Adrenal gland (tissue), 5 donors: ENCODE results near the gene ZRANB1.

ENCODE experiments used
- CTCF ChIP-seq, 6 experiments: fragments of 450-650 bp in 4 of 6; fragments of 200-600 bp in 2 of 6; sonication (generic) in 1 of 6; IDR thresholded peaks; 1 replicate in 5 of 6; 2 replicates in 1 of 6; pipeline versions ENCODE4 v1.5.1 to v1.8.0; 2016 to 2021; ENCODE audit warnings: antibody characterized with exemption in 6 of 6, mild to moderate bottlenecking in 2 of 6, moderate library complexity in 1 of 6
- POLR2A ChIP-seq, 2 donors: fragments of 450-650 bp; IDR thresholded peaks; one replicate each; pipeline ENCODE4 v1.6.1; 2017; ENCODE audit warnings: antibody characterized with exemption in 2 of 2, mild to moderate bottlenecking in 2 of 2, moderate library complexity in 1 of 2
- donor health status: DM: no; HTN: no; CAD: no.

- TF ChIP-seq CTCF (IDR thresholded peaks at IDR 0.05) (no peak), POLR2A (IDR thresholded peaks at IDR 0.05) (no peak)
These were observed 41.4 kb downstream of the ZRANB1 start for GRCh38 chr10:124983321-124983720.
